HG02885 (cell line): Measurements from ENCODE around the gene USP26.
"Not testable (repeated sequence)": the region's sequence is repeated elsewhere in the genome, so short reads cannot be mapped to it uniquely, and the experiment has no call there.

Experiments
- ATAC-seq: cut with Tn5 transposase; IDR thresholded peaks from one replicate; pipeline ENCODE4 v1.9.1; 2021; ENCODE audit warnings: mild to moderate bottlenecking; ENCODE audit not compliant: unreplicated experiment, poor library complexity

The USP26 gene

GRCh38 chrX:133097031-133097430, at the start of gene USP26:
TSS of gene USP26 (minus strand) at chrX:133097109. CDS start at chrX:133028220, 68,889 bp downstream.
- no peak for ATAC-seq

- ATAC-seq, result no peak
These were observed 37.4 kb upstream of the USP26 start for GRCh38 chrX:133134282-133134681.

GRCh38 chrX:133120406-133120805, 23.5 kb upstream of the USP26 start:
- no peak for ATAC-seq

- no peak for ATAC-seq
These were observed 2.7 kb downstream of the USP26 start for GRCh38 chrX:133094098-133094731.

- ATAC-seq, result no peak
These were observed 6.6 kb downstream of the USP26 start for GRCh38 chrX:133090236-133090809.

GRCh38 chrX:133089411-133089810, 7.5 kb downstream of the USP26 start:
- no peak for ATAC-seq

- no peak for ATAC-seq
These were observed 11.1 kb downstream of the USP26 start for GRCh38 chrX:133085785-133086184.

GRCh38 chrX:133085056-133085455, 11.9 kb downstream of the USP26 start:
- not testable (repeated sequence) for ATAC-seq

GRCh38 chrX:133083899-133084298, 13.0 kb downstream of the USP26 start:
- ATAC-seq, result no peak

GRCh38 chrX:133081990-133082389, 14.9 kb downstream of the USP26 start:
- no peak for ATAC-seq

GRCh38 chrX:133077856-133078255, 19.1 kb downstream of the USP26 start:
- not testable (repeated sequence) for ATAC-seq

GRCh38 chrX:133072566-133072965, 24.3 kb downstream of the USP26 start:
- no peak for ATAC-seq

GRCh38 chrX:133068461-133068860, 28.4 kb downstream of the USP26 start:
- ATAC-seq, result no peak

GRCh38 chrX:133056341-133056740, 40.6 kb downstream of the USP26 start:
- no peak for ATAC-seq

GRCh38 chrX:133054761-133055405, 42.0 kb downstream of the USP26 start:
- ATAC-seq, result no peak

GRCh38 chrX:133053861-133054598, 42.9 kb downstream of the USP26 start:
- ATAC-seq, result no peak

GRCh38 chrX:133048751-133049150, 48.2 kb downstream of the USP26 start:
- no peak for ATAC-seq

- ATAC-seq, result no peak
These were observed 50.3 kb downstream of the USP26 start for GRCh38 chrX:133046601-133047000.

GRCh38 chrX:133045986-133046385, 50.9 kb downstream of the USP26 start:
- ATAC-seq, result no peak

GRCh38 chrX:133044145-133044786, 52.6 kb downstream of the USP26 start:
- not testable (repeated sequence) for ATAC-seq

- ATAC-seq, result no peak
These were observed 54.6 kb downstream of the USP26 start for GRCh38 chrX:133042260-133042659.
